H1 (cell line): ENCODE results near the gene ARHGAP6.

Source experiments
- BRCA1 ChIP-seq: IDR thresholded peaks from 2 replicates; pipeline ENCODE4 v1.6.1; 2012; ENCODE audit warnings: low read depth, low read length, improper control_type of control experiment
- CHD1 ChIP-seq: IDR thresholded peaks from 2 replicates; pipeline ENCODE4 v1.6.1; 2012; ENCODE audit warnings: low read depth, low read length, improper control_type of control experiment
- CHD2 ChIP-seq: IDR thresholded peaks from 2 replicates; pipeline ENCODE4 v1.6.1; 2012; ENCODE audit warnings: low read length, improper control_type of control experiment
- CTCF ChIP-seq, 3 experiments: IDR thresholded peaks; 1 replicate in 2 of 3; 2 replicates in 1 of 3; pipeline versions ENCODE4 v1.5.1 to v1.6.1; 2011; ENCODE audit warnings: low read length in 3 of 3, mild to moderate bottlenecking in 3 of 3, inconsistent platforms in 2 of 3, low read depth in 1 of 3, moderate library complexity in 1 of 3; ENCODE audit not compliant: insufficient read depth in 1 of 3; ENCODE audit errors: control extremely low read depth in 1 of 3
- EP300 ChIP-seq, 2 experiments: IDR thresholded peaks; 1 replicate in 1 of 2; 2 replicates in 1 of 2; pipeline ENCODE4 v1.6.1; 2011 to 2012; ENCODE audit warnings: low read depth in 2 of 2, low read length in 2 of 2, mild to moderate bottlenecking in 2 of 2, borderline replicate concordance in 1 of 2, inconsistent platforms in 1 of 2, moderate library complexity in 1 of 2
- EZH2 ChIP-seq: fragments of 200-600 bp; sonication (generic); IDR thresholded peaks from 2 replicates; pipeline ENCODE4 v1.7.1; 2012; ENCODE audit warnings: low read depth, mild to moderate bottlenecking, moderate library complexity, low read length, inconsistent platforms; ENCODE audit not compliant: severe bottlenecking
- FOSL1 ChIP-seq: IDR thresholded peaks from 2 replicates; pipeline ENCODE4 v1.6.1; 2011; ENCODE audit warnings: mild to moderate bottlenecking, low read depth, low read length, moderate library complexity; ENCODE audit not compliant: insufficient read depth
- JUND ChIP-seq: IDR thresholded peaks from 2 replicates; pipeline ENCODE4 v1.6.1; 2011; ENCODE audit warnings: mild to moderate bottlenecking, improper control_type of control experiment, low read length
- RAD21 ChIP-seq, 2 experiments: IDR thresholded peaks in 1 of 2; conservative IDR thresholded peaks in 1 of 2; 2 replicates each; pipeline ENCODE4 v1.6.1; 2011; ENCODE audit warnings: low read depth in 2 of 2, low read length in 2 of 2, improper control_type of control experiment in 1 of 2, inconsistent platforms in 1 of 2, mild to moderate bottlenecking in 1 of 2, moderate library complexity in 1 of 2
- RNF2 ChIP-seq: fragments of 200-900, 300-1000 bp; sonication (generic); IDR thresholded peaks from 2 replicates; pipeline ENCODE4 v1.7.1; 2016; ENCODE audit warnings: borderline replicate concordance, low read depth, mild to moderate bottlenecking, antibody characterized with exemption, low read length; ENCODE audit not compliant: poor library complexity, severe bottlenecking; ENCODE audit errors: missing control alignments
- SUZ12 ChIP-seq: fragments of 200-600 bp; sonication (generic); IDR thresholded peaks from 2 replicates; pipeline ENCODE4 v1.6.1; 2012; ENCODE audit warnings: mild to moderate bottlenecking, inconsistent platforms, low read length, moderate library complexity, mixed read lengths
- TCF12 ChIP-seq: IDR thresholded peaks from 2 replicates; pipeline ENCODE4 v1.6.1; 2011; ENCODE audit warnings: low read depth, mild to moderate bottlenecking, low read length

- TF ChIP-seq SUZ12 (no peak), EZH2 (no peak), CTCF (IDR thresholded peaks at IDR 0.05; ENCODE audit: control extremely low read depth in 1 of 3, insufficient read depth in 1 of 3, low read depth in 1 of 3, low read length in 3 of 3) (no peak), RNF2 (no peak), RAD21 (IDR thresholded peaks at IDR 0.05 in 1 of 2, conservative IDR thresholded peaks at IDR 0.05 in 1 of 2; ENCODE audit: low read depth in 2 of 2, low read length in 2 of 2) (no peak), CHD1 (no peak), CHD2 (no peak), FOSL1 (no peak), BRCA1 (no peak), EP300 (IDR thresholded peaks at IDR 0.05; ENCODE audit: borderline replicate concordance in 1 of 2, low read depth in 2 of 2, low read length in 2 of 2) (no peak), JUND (no peak), TCF12 (no peak)
These were observed 459.0 kb downstream of the ARHGAP6 start for GRCh38 chrX:11206716-11207115.
